Measurements from ENCODE around the gene PLD2.
A peak's percentile ranks its signal among the peaks of the same experiment; 100 is the strongest.

The PLD2 gene

DNA sequence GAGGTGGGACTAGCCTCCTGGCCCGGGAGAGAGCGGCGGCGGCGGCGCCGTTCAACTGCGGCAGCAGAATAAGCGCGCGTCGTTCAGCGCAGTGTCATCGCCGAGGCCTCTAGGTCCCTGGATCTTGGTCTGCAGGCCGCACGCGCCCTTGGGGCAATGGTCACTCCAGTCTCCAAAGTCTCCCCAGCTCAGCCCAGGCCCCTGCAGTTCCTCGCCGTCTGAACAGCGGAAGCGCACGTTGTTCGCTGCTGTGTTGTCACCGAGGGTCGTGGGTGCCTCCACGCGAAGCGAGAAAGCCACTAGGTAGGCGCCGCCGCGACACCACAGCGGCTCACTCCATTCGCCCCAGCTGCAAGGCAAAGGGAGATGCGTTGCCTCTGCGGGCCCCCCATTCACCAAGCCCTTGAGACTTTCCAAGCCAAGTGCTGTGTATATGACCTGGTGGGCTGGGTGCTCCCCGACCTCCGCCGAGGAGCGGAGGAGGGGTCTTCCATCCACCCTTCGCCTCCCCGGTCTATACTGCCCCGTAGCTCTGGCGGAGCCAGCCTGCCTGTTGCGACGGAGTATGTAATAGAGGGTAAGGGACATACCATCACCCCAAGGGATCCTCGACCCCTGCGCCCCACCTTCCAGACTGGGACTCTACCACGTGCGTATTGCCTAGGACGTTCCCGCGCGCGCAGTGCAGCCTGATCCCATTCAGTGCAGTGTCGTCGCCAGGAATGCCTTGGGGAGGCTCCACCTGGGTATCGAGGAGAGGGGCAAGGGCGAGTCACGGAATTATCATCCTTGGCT, 21.4 kb upstream of the PLD2 start:
- no peak for DNase-seq (ENCODE audit: low read depth)
- no peak overlapping the region for H3K4me3 ChIP-seq (ENCODE audit: control insufficient read depth, low read depth, low read length)
- TF ChIP-seq, protein P1, sequence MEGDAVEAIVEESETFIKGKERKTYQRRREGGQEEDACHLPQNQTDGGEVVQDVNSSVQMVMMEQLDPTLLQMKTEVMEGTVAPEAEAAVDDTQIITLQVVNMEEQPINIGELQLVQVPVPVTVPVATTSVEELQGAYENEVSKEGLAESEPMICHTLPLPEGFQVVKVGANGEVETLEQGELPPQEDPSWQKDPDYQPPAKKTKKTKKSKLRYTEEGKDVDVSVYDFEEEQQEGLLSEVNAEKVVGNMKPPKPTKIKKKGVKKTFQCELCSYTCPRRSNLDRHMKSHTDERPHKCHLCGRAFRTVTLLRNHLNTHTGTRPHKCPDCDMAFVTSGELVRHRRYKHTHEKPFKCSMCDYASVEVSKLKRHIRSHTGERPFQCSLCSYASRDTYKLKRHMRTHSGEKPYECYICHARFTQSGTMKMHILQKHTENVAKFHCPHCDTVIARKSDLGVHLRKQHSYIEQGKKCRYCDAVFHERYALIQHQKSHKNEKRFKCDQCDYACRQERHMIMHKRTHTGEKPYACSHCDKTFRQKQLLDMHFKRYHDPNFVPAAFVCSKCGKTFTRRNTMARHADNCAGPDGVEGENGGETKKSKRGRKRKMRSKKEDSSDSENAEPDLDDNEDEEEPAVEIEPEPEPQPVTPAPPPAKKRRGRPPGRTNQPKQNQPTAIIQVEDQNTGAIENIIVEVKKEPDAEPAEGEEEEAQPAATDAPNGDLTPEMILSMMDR (conservative IDR thresholded peaks at IDR 0.05; ENCODE audit: control insufficient read depth, insufficient read depth, low read depth, low read length) = no peak

DNA sequence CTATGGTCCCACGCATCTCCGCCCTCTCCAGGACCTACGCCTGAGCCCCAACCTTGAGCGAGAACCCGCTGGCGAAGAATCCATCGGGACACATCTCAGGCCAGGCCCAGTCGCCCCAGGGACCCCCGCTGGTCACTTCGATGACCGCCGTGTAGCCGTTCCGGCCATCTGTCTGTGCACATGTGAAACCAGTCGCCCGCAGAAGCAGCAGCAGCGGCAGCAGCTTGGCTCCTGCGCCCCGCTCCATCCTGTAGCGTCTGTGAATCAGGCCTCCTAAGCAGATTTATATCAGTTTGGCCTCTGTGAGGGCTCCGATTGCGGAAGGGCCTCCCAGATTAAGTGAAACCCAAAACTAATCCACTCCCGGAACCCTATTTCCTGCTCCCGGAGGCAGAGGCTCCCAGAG, 20.8 kb upstream of the PLD2 start, which contains the start of gene VMO1:
TSS of gene VMO1 (minus strand) at position 259 of the 406 bp plus-strand sequence. CDS start at position 247, 12 bp downstream.
- H3K4me3 ChIP-seq (ENCODE audit: control insufficient read depth, low read depth, low read length) = no peak within 1 kb of the TSS
- TF ChIP-seq, protein P1 (conservative IDR thresholded peaks at IDR 0.05; ENCODE audit: control insufficient read depth, insufficient read depth, low read depth, low read length) = no peak
- peak; percentile 33 for DNase-seq (ENCODE audit: low read depth)

DNA sequence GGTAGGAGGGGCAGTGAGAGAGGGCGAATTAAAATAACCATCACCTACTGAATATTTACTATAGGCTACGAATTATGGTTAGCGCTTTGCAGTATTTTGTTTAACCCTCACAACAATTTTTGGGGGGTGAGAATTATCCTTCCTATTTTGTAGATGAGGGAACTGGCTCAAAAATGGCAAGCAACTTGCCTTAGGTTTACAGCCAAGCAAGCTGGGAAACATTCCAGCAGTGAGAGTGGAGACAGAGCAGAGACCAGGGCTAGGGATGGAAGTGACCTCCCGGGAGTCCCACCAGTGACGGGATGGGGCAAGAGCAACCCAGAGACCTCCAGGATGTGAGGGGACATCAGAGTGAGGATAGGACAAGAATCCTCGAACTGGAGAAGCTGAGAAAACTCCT, 20.4 kb upstream of the PLD2 start:
- H3K4me3 ChIP-seq (ENCODE audit: control insufficient read depth, low read depth, low read length) = no peak overlapping the region
- TF ChIP-seq, protein P1 (conservative IDR thresholded peaks at IDR 0.05; ENCODE audit: control insufficient read depth, insufficient read depth, low read depth, low read length) = no peak
- DNase-seq (ENCODE audit: low read depth) = peak; percentile 18

DNA sequence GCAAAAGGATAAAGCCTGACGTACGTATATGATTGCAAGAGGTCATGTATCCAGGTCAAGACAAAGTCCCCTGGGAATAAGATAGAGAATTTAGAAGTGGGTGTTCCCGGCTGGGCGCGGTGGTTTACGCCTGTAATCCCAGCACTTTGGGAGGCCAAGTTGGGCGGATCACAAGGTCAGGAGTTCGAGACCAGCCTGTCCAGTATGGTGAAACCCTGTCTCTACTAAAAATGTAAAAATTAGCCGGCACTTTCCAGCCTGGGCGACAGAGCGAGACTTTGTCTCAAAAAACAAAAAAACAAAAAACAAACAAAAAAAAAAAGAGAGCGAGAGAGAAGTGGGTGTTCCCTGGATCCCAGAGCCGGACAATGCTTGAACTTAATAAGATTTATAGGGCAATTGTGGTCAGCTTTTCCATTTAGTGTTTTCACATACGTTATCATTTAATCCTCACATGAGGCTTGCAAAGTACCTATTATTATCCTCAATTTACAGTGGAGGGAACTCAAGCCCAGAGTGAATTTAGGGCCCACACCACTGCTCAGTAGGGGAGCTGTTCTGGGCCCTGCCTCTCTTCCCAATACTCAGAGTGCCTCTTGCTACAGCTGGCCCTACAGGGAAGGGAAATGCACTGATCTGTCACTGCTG, 18.7 kb upstream of the PLD2 start:
- no peak overlapping the region for H3K4me3 ChIP-seq (ENCODE audit: control insufficient read depth, low read depth, low read length)
- TF ChIP-seq, protein P1 (conservative IDR thresholded peaks at IDR 0.05; ENCODE audit: control insufficient read depth, insufficient read depth, low read depth, low read length) = no peak

DNA sequence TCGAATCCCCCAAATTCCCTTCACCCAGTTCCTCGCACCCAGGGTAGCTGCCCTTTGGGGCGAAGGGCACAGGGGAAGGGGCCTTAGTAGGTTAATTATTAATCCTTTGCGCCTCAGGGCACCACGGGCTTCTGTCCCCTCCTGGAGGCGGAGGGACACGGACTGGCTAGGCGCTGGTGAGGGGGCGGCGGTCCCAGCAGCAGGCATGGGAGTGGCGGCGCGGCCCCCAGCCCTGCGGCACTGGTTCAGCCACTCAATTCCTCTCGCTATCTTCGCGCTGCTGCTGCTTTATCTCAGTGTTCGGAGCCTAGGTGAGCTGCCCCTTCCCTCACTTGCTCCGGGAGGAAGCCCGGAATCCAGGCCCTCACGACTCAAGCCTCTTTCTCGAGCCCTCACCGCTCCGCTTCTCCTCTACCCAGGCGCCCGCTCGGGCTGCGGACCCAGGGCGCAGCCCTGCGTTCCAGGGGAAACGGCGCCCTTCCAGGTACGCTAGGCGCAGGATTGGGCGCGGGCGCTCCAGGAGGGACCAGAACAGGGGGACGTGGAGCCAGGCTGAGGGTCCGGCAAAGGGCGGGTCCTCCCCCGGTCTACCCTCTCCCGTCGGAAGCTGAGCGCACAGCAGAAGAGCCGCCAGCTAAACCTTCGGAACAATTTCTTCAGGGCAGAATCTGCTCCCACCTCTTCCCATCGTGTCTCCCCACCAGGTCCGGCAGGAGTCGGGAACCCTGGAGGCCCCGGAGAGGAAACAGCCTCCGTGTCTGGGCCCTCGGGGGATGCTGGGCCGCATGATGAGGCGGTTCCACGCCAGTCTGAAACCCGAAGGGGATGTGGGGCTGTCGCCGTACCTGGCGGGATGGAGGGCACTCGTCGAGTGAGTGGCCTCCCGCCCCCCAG, 17.9 kb upstream of the PLD2 start, which contains the start of gene GLTPD2:
TSS of gene GLTPD2 (plus strand) at position 158 of the 894 bp plus-strand sequence. CDS start at position 206, 48 bp downstream.
- no peak for DNase-seq (ENCODE audit: low read depth)
- TF ChIP-seq, protein P1 (conservative IDR thresholded peaks at IDR 0.05; ENCODE audit: control insufficient read depth, insufficient read depth, low read depth, low read length) = no peak
- peak within 1 kb of the TSS; percentile 60 for H3K4me3 ChIP-seq (ENCODE audit: control insufficient read depth, low read depth, low read length)

More for the DNA sequence above, 18.7 kb upstream of the PLD2 start:
- peak; percentile 77 for DNase-seq (ENCODE audit: low read depth)

DNA sequence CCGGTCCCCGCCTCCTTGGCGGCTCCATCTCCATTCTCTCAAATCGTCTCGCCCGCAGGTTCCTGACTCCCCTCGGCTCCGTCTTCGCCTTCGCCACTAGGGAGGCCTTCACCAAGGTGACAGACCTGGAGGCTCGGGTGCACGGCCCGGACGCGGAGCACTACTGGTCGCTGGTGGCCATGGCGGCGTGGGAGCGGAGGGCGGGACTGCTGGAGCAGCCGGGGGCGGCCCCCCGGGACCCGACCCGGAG, 17.3 kb upstream of the PLD2 start:
- peak overlapping the region; percentile 60 for H3K4me3 ChIP-seq (ENCODE audit: control insufficient read depth, low read depth, low read length)
- TF ChIP-seq, protein P1 (conservative IDR thresholded peaks at IDR 0.05; ENCODE audit: control insufficient read depth, insufficient read depth, low read depth, low read length) = no peak
- no peak for DNase-seq (ENCODE audit: low read depth)
